ENCODE measurements around the gene FBXL15.
A peak's percentile ranks its signal among the peaks of the same experiment; 100 is the strongest.

The FBXL15 gene

DNA sequence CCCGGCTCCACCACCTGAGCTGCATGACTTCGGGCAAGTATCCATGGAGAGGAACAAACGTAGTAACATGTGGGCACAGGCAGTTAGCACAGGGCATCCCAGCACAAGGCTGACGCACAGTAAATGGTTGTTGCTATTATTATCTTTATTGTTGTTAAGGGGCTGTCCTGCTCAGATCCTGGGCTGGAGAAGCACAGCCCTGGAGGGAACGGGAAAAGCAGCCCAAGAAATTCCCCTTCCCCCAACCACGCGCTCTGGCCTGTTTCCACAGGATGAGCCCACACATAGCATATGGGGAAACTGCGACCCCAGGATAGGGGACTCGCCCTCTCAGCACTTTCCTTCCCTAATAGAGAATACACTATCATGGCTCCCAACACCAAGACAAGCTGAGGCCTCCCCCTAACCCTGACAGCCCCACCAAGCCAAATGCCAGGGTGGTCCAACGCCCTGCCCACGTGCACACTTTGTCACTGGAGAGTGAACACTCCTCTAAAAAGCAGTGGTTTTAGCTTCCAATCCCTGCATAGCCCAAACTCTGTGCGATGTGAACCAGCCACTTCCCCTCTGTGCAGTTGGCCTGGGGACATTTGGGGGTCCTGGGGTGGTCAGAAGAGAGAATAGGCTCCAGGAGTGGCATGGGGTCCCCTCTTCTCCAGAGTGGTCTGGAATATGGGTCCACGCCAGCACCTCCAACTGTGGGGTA is 13.1 kb upstream of the FBXL15 start:
- Histone ChIP-seq H3K4me2 (ENCODE audit: low read length) (no peak overlapping the region), H3K27me3 (ENCODE audit: control insufficient read depth, insufficient read depth, low read length) (peaks cover 51% of the 10 kb centered on the region), H3K9ac (ENCODE audit: low read depth, low read length) (no peak overlapping the region)

DNA sequence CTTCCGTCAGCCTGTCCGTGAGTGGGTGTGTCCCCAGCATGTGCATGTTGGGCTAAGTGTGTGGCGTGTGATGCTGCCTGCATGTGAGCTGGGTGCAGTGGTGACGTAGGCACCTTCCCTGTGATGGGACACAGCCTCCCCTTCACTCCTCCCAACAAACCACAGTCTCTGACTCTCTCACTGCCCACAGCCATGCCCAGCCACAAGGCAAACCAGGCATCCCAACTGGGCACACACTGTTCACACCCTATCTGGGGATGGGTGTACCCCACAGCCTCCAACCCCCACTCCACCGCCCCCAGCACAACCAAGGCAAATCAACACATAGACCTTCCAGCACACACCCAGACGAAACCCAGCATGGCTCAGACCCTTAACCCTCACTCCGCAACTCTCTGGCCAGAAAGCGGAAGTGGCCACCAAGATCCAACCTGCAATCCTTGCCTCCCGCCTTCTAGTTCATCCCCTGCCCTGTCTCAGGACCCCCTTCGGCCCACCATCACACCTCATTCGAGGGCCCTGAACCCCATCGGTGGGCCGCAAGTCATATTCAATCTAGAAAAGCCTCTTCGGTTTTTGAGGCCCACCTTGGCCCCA is 12.4 kb upstream of the FBXL15 start:
- H3K36me3 ChIP-seq (ENCODE audit: insufficient read depth, low read length): no peaks in the 10 kb centered on the region
- H3K4me1 ChIP-seq (ENCODE audit: control insufficient read depth, insufficient read depth, low read length): peaks cover 12% of the 10 kb centered on the region
- peaks cover 57% of the 10 kb centered on the region for H3K27me3 ChIP-seq (ENCODE audit: control insufficient read depth, insufficient read depth, low read length)
- peak overlapping the region; percentile 85 for H3K4me2 ChIP-seq (ENCODE audit: low read length)
- no peak overlapping the region for H3K9ac ChIP-seq (ENCODE audit: low read depth, low read length)
- peak overlapping the region; percentile 67 for H3K4me3 ChIP-seq (ENCODE audit: low read length)
- no peaks in the 10 kb centered on the region for H3K9me3 ChIP-seq (replicated peaks; ENCODE audit: low read length)

More for the DNA sequence above, 13.1 kb upstream of the FBXL15 start:
- Histone ChIP-seq H3K36me3 (ENCODE audit: insufficient read depth, low read length) (no peaks in the 10 kb centered on the region), H3K4me3 (ENCODE audit: low read length) (no peak overlapping the region), H3K4me1 (ENCODE audit: control insufficient read depth, insufficient read depth, low read length) (peaks cover 12% of the 10 kb centered on the region), H3K9me3 (replicated peaks; ENCODE audit: low read length) (no peaks in the 10 kb centered on the region)

DNA sequence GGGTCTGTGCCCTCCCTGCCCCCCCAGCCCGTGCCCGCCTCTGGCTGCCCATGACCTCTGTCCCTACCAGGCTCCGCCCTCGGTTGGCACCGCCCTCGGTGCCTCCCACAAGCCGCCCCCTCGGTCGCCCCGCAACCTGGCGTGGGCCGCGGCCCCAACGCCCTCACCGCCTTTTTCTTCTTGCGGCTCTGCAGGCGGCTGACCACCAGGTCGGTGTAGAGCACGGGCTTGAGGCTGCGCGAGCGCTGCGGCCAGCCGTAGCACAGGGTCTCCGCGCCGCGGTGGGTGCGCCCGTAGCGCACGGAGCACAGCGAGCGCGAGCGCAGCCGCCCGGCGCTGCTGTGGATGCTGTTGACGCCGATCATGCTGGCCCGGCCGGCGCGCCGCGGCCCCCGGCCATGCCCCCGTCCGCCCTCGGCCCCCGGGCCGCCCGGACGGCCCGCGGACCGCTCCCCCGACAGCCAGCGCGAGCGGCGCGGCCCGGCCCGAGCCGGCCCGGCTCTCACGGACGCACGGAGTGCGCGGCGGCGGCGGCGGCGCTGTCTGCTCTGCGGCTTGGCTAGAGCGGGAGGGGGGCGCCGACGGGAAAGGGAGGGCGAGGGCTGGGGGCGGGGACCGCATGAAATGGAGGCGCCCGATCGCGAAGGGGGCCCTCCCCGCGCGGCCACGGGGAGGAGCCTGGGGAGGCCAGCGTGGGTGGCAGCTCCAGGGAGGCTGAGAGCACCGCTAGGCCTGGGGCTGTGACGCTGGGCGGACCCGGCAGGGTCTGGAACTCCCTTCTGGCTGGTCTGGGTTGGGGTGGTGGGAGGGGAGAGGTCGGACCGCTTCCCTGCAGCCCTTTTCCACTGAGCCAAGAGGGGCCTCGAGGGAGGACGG is 11.7 kb upstream of the FBXL15 start:
- peaks cover 63% of the 10 kb centered on the region for H3K27me3 ChIP-seq (ENCODE audit: control insufficient read depth, insufficient read depth, low read length)
- H3K9me3 ChIP-seq (replicated peaks; ENCODE audit: low read length): no peaks in the 10 kb centered on the region
- no peak overlapping the region for H3K9ac ChIP-seq (ENCODE audit: low read depth, low read length)
- H3K36me3 ChIP-seq (ENCODE audit: insufficient read depth, low read length): no peaks in the 10 kb centered on the region
- peak overlapping the region; percentile 85 for H3K4me2 ChIP-seq (ENCODE audit: low read length)
- H3K4me3 ChIP-seq (ENCODE audit: low read length): peak overlapping the region; percentile 67
- H3K4me1 ChIP-seq (ENCODE audit: control insufficient read depth, insufficient read depth, low read length): peaks cover 12% of the 10 kb centered on the region

DNA sequence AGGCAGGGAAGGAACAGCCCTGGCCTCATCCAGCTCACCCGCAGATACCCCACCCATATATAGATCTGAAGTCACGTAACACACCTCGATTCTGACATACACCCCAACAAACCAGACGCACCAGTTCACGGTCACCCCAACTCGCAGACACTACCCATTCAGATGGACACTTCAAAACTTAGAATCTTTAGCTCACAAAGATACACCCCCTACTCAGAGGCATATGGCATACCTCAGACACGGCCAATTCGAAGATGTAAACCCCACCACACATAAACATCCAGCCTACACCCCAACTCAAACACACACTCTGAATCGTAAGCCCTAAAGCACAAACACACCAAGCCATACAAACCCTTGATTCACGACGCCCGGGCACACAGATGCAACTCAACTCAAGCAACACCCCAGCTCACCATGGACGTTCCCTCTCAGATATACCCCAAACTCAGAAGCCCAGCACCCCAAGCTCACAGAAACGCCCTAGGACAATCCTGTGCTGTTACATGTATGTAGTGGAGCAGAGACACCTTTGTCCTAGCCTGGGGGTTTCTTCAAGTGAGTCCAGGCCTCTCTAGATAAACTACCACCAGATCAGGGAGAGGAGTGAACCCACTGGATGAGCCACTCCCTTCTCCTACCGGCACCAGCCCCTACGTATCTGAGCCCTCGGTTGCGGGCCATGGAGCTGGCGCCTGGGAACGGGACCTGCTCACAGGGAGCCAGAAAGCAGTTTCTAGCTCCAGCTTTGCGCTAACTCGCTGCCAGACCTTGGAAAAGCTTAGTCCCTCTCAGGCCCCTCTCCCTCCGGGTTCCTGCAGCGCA is 10.8 kb upstream of the FBXL15 start:
- peaks cover 12% of the 10 kb centered on the region for H3K4me1 ChIP-seq (ENCODE audit: control insufficient read depth, insufficient read depth, low read length)
- H3K9me3 ChIP-seq (replicated peaks; ENCODE audit: low read length): no peaks in the 10 kb centered on the region
- peak overlapping the region; percentile 85 for H3K4me2 ChIP-seq (ENCODE audit: low read length)
- H3K4me3 ChIP-seq (ENCODE audit: low read length): peak overlapping the region; percentile 47
- H3K9ac ChIP-seq (ENCODE audit: low read depth, low read length): no peak overlapping the region
- H3K36me3 ChIP-seq (ENCODE audit: insufficient read depth, low read length): no peaks in the 10 kb centered on the region
- peaks cover 72% of the 10 kb centered on the region for H3K27me3 ChIP-seq (ENCODE audit: control insufficient read depth, insufficient read depth, low read length)

DNA sequence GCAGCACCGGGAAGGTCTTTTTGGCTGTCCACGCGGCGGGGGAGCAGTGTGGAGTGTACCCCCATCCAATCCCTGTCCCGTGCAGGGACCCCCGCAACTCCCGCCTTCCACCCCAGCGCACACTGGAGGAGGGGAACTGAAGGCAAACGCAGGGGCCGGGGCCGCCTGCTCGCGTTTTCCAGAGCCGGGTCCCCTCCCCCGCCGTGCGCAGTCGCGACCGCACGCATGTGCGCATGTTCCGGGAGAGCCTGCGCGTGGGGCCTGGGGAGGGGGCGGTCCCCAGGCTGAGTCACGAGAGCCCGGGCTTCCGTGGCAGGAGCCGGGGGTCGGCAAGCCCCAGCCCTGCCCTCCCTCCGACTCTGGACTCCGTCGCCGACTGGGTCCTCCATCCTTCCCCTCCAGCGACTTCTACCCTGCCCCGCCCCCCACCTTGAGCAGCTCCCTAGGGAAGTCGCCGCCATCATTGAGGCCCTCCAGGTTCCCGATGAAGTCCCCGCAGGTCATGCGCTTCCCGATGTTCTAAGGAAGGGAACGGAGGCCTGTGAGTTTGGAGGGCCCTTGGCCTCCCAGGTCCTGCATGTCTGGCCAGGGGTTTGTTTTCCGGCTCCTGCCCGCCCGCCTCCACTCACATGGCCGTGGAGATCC is 10.1 kb upstream of the FBXL15 start:
- H3K27me3 ChIP-seq (ENCODE audit: control insufficient read depth, insufficient read depth, low read length): peaks cover 78% of the 10 kb centered on the region
- H3K4me3 ChIP-seq (ENCODE audit: low read length): peak overlapping the region; percentile 15
- H3K4me1 ChIP-seq (ENCODE audit: control insufficient read depth, insufficient read depth, low read length): peaks cover 12% of the 10 kb centered on the region
- H3K4me2 ChIP-seq (ENCODE audit: low read length): peak overlapping the region; percentile 54
- H3K9me3 ChIP-seq (replicated peaks; ENCODE audit: low read length): no peaks in the 10 kb centered on the region
- no peak overlapping the region for H3K9ac ChIP-seq (ENCODE audit: low read depth, low read length)
- no peaks in the 10 kb centered on the region for H3K36me3 ChIP-seq (ENCODE audit: insufficient read depth, low read length)

DNA sequence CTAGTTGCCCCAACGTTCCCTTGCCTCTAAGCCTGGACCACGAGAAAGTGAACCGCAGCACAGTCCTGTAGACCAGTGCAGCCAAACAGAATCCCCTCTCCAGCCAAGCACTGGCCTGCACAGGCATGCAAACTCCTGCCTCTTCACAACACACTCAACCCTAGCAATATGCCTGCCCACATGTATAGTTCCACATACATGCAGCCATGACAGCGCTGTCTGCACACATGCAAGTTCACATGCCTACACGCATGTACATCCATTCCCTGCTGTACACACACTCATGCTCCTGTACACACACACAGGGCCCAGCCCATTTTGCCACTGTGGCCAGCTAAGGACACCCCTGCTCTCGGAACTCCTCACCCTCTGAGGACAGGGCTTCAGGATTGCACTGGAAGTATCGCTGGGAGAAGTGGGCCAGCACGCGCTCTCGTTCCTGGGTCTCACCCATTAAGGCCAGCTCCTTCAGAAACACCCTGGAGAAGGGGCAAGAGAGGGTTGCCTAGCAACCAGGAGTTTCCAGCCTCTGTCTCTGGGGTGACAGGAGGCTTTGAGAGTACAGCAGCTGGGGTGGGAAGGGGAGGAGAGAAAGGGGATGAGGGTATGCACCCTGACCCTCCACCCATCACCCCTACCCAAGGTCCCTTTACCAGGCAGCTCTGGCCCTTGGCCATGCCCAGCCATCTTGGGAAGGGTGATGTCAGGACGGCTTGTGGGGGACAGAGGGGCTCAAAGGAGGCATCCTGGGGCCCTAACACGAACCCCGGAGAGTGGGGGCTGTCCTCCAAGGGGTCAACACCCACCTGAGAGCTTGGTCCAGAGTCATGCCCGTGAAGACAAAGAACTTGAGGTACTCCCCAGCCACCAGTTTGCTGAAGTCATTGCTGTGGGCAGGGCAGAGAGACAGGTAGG is 9.0 kb upstream of the FBXL15 start:
- Histone ChIP-seq H3K27me3 (ENCODE audit: control insufficient read depth, insufficient read depth, low read length) (peaks cover 86% of the 10 kb centered on the region), H3K4me2 (ENCODE audit: low read length) (no peak overlapping the region), H3K9me3 (replicated peaks; ENCODE audit: low read length) (no peaks in the 10 kb centered on the region), H3K36me3 (ENCODE audit: insufficient read depth, low read length) (no peaks in the 10 kb centered on the region), H3K4me3 (ENCODE audit: low read length) (no peak overlapping the region), H3K9ac (ENCODE audit: low read depth, low read length) (no peak overlapping the region), H3K4me1 (ENCODE audit: control insufficient read depth, insufficient read depth, low read length) (peaks cover 12% of the 10 kb centered on the region)

DNA sequence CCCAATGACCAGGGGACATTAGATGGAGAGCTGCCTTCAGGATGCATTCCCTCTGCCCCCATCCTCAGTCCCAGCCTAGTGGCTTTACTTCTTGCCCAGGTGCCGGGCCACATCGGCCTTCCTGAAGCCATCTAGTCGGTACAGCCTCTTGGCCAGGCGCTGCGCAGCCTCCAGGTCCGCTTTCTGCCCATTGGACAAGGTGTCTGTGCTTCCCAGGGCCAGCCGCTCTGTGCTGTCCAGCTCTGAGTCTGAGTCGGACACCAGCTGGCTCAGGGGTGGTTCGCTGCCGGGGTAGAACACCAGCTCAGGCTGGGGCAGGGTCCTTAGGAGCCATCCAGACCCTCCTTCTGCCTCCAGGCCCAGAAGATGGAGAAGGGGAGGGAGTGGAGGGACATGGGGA is 8.3 kb upstream of the FBXL15 start:
- Histone ChIP-seq H3K27me3 (ENCODE audit: control insufficient read depth, insufficient read depth, low read length) (peaks cover 86% of the 10 kb centered on the region), H3K9me3 (replicated peaks; ENCODE audit: low read length) (no peaks in the 10 kb centered on the region), H3K9ac (ENCODE audit: low read depth, low read length) (no peak overlapping the region), H3K4me2 (ENCODE audit: low read length) (no peak overlapping the region), H3K4me1 (ENCODE audit: control insufficient read depth, insufficient read depth, low read length) (peaks cover 12% of the 10 kb centered on the region), H3K36me3 (ENCODE audit: insufficient read depth, low read length) (no peaks in the 10 kb centered on the region), H3K4me3 (ENCODE audit: low read length) (no peak overlapping the region)

DNA sequence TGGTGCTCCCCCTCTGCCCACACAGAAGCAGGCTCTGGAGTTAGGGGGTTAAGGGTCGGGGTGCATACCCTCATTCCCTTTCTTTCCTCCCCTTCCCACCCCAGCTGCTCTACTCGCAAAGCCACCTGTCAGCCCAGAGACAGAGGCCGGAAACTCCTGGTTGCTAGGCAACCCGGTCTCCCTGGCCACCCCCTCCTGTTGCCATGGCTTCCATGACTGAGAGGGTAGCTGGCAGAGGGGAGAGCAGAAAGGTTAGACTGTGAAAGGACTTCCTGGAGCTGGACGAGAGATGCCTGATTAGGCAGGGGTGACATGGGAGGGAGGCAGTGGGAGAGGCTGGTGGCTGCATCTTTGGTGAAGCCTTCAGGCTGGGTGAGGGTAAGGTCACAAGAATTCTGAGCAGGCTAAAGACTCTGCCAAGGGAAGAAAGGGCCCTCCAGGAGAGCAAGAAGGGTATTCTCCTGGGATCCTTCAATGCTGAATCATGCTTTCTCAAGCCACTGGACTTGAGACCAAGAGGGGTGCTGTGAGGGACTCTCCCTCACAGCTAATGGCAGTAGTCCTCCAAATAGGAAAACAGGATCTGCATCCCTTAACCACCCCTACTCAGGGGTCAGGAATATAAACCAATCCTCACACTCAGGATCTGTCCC is 7.5 kb upstream of the FBXL15 start:
- Histone ChIP-seq H3K36me3 (ENCODE audit: insufficient read depth, low read length) (no peaks in the 10 kb centered on the region), H3K9ac (ENCODE audit: low read depth, low read length) (no peak overlapping the region), H3K27me3 (ENCODE audit: control insufficient read depth, insufficient read depth, low read length) (peaks cover 83% of the 10 kb centered on the region), H3K9me3 (replicated peaks; ENCODE audit: low read length) (no peaks in the 10 kb centered on the region), H3K4me2 (ENCODE audit: low read length) (no peak overlapping the region), H3K4me1 (ENCODE audit: control insufficient read depth, insufficient read depth, low read length) (peaks cover 12% of the 10 kb centered on the region), H3K4me3 (ENCODE audit: low read length) (no peak overlapping the region)

DNA sequence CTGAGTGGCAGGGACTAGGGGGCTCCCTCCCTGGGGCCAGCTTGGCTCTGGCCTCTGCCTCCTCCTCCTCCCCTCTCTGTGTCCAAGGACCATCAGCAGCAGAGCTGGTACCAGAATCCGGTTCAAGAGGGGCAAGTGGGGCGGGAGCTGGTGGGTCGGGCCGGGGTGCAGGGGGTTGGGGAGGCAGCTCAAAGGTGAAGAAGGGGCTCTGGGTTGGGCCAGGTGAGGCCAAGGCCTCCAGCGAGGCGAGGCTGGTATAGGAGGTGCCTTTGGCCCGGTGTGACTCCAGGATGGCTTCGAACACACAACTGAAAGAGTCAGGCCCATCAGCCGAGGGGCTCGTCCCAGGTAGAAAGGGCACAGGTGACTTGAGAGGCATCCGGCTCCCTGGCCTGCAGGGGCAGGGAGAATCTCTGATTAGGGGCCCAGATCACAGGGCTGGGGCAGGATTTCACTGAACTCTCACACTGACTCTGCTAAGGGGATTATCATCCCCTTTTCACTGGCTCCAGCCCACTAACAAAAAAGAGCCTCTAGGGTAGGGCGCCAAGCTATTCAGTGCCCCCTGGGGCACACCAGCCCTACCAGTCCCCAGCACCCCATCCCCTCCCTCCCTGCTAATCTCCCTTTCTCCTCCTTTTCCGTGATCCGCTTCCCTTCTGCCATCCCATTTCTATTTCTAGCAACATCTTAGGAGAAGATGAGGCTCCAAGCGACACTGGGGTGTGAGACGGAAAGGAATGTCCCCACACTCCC is 6.7 kb upstream of the FBXL15 start:
- H3K4me3 ChIP-seq (ENCODE audit: low read length): no peak overlapping the region
- H3K4me2 ChIP-seq (ENCODE audit: low read length): no peak overlapping the region
- H3K9ac ChIP-seq (ENCODE audit: low read depth, low read length): no peak overlapping the region
- H3K9me3 ChIP-seq (replicated peaks; ENCODE audit: low read length): no peaks in the 10 kb centered on the region
- H3K36me3 ChIP-seq (ENCODE audit: insufficient read depth, low read length): no peaks in the 10 kb centered on the region
- peaks cover 82% of the 10 kb centered on the region for H3K27me3 ChIP-seq (ENCODE audit: control insufficient read depth, insufficient read depth, low read length)
- peaks cover 8% of the 10 kb centered on the region for H3K4me1 ChIP-seq (ENCODE audit: control insufficient read depth, insufficient read depth, low read length)
